IMR-90 (cell line): Measurements from ENCODE around the gene ZBTB3. TPM values are rescaled to one million over a fixed set of nuclear protein-coding genes. Genes with fewer than 3 reads are reported as not detected.
A peak's percentile ranks its signal among the peaks of the same experiment; 100 is the strongest.

Source experiments
- ATAC-seq: fragments of 200-7000 bp; cut with Tn5 transposase; 2 replicates; pipeline ENCODE4 v1.9.1; 2020; ENCODE audit warnings: low read depth, mild to moderate bottlenecking, moderate library complexity
- BruUV-seq: library from RNA; stranded (reverse); fragments of 400-500 nt; replicated peaks from 2 replicates; lab custom pipeline; 2021; lab: Mats Ljungman, UMichigan
- CTCF ChIA-PET: fragments of 300-600 bp; formaldehyde crosslinking; extraction: SDS; loops from one replicate; lab custom pipeline; 2021; ENCODE audit warnings: antibody characterized with exemption; lab: Yijun Ruan, JAX
- POLR2A ChIA-PET: fragments of 300-600 bp; sonication (Branson Sonifier 250); formaldehyde crosslinking; loops from one replicate; lab custom pipeline; 2022; ENCODE audit warnings: antibody characterized with exemption; ENCODE audit not compliant: unreplicated experiment; lab: Charles Lee
- DNase-seq: peaks from one replicate; pipeline ENCODE4 v3.0.0; 2013
- H2AFZ ChIP-seq: replicated peaks from 2 replicates; pipeline ENCODE3; 2013; ENCODE audit warnings: low read length, mild to moderate bottlenecking; ENCODE audit not compliant: poor library complexity
- H2AK5ac ChIP-seq: 2 replicates; pipeline ENCODE4 v1.6.1; 2013; ENCODE audit warnings: low read depth, low read length, inconsistent platforms
- H2AK9ac ChIP-seq: replicated peaks from 2 replicates; pipeline ENCODE3; 2013; ENCODE audit warnings: mild to moderate bottlenecking, low read depth, low read length, moderate library complexity; ENCODE audit not compliant: poor library complexity
- H2BK120ac ChIP-seq: 2 replicates; pipeline ENCODE4 v1.6.1; 2013; ENCODE audit warnings: low read depth, low read length, inconsistent platforms
- H2BK15ac ChIP-seq: 3 replicates; pipeline ENCODE4 v1.6.1; 2013; ENCODE audit warnings: low read depth, low read length, inconsistent platforms
- H2BK20ac ChIP-seq: 2 replicates; pipeline ENCODE4 v1.6.1; 2013; ENCODE audit warnings: low read depth, mild to moderate bottlenecking, inconsistent platforms, low read length, moderate library complexity
- H2BK5ac ChIP-seq: 2 replicates; pipeline ENCODE4 v1.6.1; 2013; ENCODE audit warnings: mild to moderate bottlenecking, low read depth, low read length, inconsistent platforms; ENCODE audit not compliant: poor library complexity, severe bottlenecking
- H3K14ac ChIP-seq: replicated peaks from 2 replicates; pipeline ENCODE4 v1.6.1; 2013; ENCODE audit warnings: low read depth, low read length, inconsistent platforms
- H3K18ac ChIP-seq: 2 replicates; pipeline ENCODE4 v1.6.1; 2013; ENCODE audit warnings: low read depth, low read length, control low read depth
- H3K23ac ChIP-seq: 2 replicates; pipeline ENCODE4 v1.6.1; 2013; ENCODE audit warnings: low read depth, low read length, inconsistent platforms
- H3K27ac ChIP-seq: 2 replicates; pipeline ENCODE4 v1.5.1; 2013; ENCODE audit warnings: mild to moderate bottlenecking, control low read depth, low read length; ENCODE audit not compliant: insufficient read depth
- H3K27me3 ChIP-seq: 2 replicates; pipeline ENCODE4 v1.6.1; 2013; ENCODE audit warnings: low read length; ENCODE audit not compliant: control insufficient read depth, insufficient read depth
- H3K36me3 ChIP-seq: 2 replicates; pipeline ENCODE4 v1.6.1; 2013; ENCODE audit warnings: low read length, mixed read lengths; ENCODE audit not compliant: control insufficient read depth, insufficient read depth
- H3K4ac ChIP-seq: 2 replicates; pipeline ENCODE4 v1.6.1; 2013; ENCODE audit warnings: low read depth, low read length, inconsistent platforms
- H3K4me1 ChIP-seq: 2 replicates; pipeline ENCODE4 v1.6.1; 2013; ENCODE audit warnings: low read length, mixed read lengths; ENCODE audit not compliant: control insufficient read depth, insufficient read depth
- H3K4me2 ChIP-seq: 2 replicates; pipeline ENCODE4 v1.6.1; 2013; ENCODE audit warnings: low read depth, mild to moderate bottlenecking, control low read depth, low read length, moderate library complexity
- H3K4me3 ChIP-seq: 2 replicates; pipeline ENCODE4 v1.5.1; 2013; ENCODE audit warnings: low read depth, mild to moderate bottlenecking, control low read depth, low read length, moderate library complexity; ENCODE audit not compliant: insufficient read depth
- H3K56ac ChIP-seq: 2 replicates; pipeline ENCODE4 v1.6.1; 2013; ENCODE audit warnings: low read length, inconsistent platforms; ENCODE audit not compliant: insufficient read depth; ENCODE audit errors: extremely low read depth
- H3K79me1 ChIP-seq, 2 experiments: 2 replicates each; pipeline ENCODE4 v1.6.1; 2013; ENCODE audit warnings: low read length in 2 of 2, inconsistent platforms in 1 of 2, low read depth in 1 of 2
- H3K9ac ChIP-seq: 2 replicates; pipeline ENCODE4 v1.6.1; 2013; ENCODE audit warnings: low read depth, low read length, control low read depth
- H3K9me1 ChIP-seq: 2 replicates; pipeline ENCODE4 v1.6.1; 2013; ENCODE audit warnings: low read length, inconsistent platforms; ENCODE audit not compliant: insufficient read depth
- H3K9me3 ChIP-seq: 2 replicates; pipeline ENCODE4 v1.6.1; 2013; ENCODE audit warnings: low read length; ENCODE audit not compliant: control insufficient read depth, insufficient read depth
- H4K20me1 ChIP-seq: 2 replicates; pipeline ENCODE4 v1.6.1; 2013; ENCODE audit warnings: low read length, inconsistent platforms; ENCODE audit not compliant: insufficient read depth
- H4K5ac ChIP-seq: 2 replicates; pipeline ENCODE4 v1.6.1; 2013; ENCODE audit warnings: mild to moderate bottlenecking, low read depth, low read length, control low read depth
- H4K8ac ChIP-seq, 2 experiments: 2 replicates each; pipeline ENCODE4 v1.6.1; 2013; ENCODE audit warnings: low read depth in 2 of 2, low read length in 2 of 2, control low read depth in 1 of 2, inconsistent platforms in 1 of 2
- H4K91ac ChIP-seq: 2 replicates; pipeline ENCODE4 v1.6.1; 2013; ENCODE audit warnings: low read depth, low read length, inconsistent platforms; ENCODE audit not compliant: insufficient read depth
- BHLHE40 ChIP-seq: fragments of 150-350 bp; IDR thresholded peaks from 2 replicates; pipeline ENCODE4 v1.6.1; 2016; ENCODE audit warnings: mild to moderate bottlenecking, low read depth, low read length
- CEBPB ChIP-seq: IDR thresholded peaks from 2 replicates; pipeline ENCODE4 v1.6.1; 2012; ENCODE audit warnings: low read depth, low read length, improper control_type of control experiment
- CHD1 ChIP-seq: IDR thresholded peaks from 2 replicates; pipeline ENCODE4 v1.6.1; 2012; ENCODE audit warnings: low read depth, low read length, improper control_type of control experiment
- MAFK ChIP-seq: IDR thresholded peaks from 2 replicates; pipeline ENCODE4 v1.6.1; 2012; ENCODE audit warnings: low read depth, low read length, improper control_type of control experiment
- POLR2A ChIP-seq: IDR thresholded peaks from 2 replicates; pipeline ENCODE4 v1.6.1; 2012; ENCODE audit warnings: mild to moderate bottlenecking, low read depth, low read length
- SMC3 ChIP-seq: fragments of 150-350 bp; IDR thresholded peaks from 2 replicates; pipeline ENCODE4 v1.6.1; 2016; ENCODE audit warnings: low read depth, mild to moderate bottlenecking, antibody characterized with exemption, low read length, moderate library complexity
- WGBS, 2 experiments: methylation state at CpG; one replicate each; pipeline versions ENCODE4 v1.1.5 to v1.1.7; 2013; ENCODE audit warnings: missing lambda C conversion rate in 2 of 2; ENCODE audit not compliant: insufficient read length in 1 of 2; ENCODE audit errors: extremely low coverage in 2 of 2; 5-methylcytosine and 5-hydroxymethylcytosine counted together
- dilution Hi-C: fragments of 300-500 bp; cut with HindIII; formaldehyde crosslinking; loops from one replicate; pipeline ENCODE4 v1.14.3; 2018; ENCODE audit warnings: low sequenced_read_pairs; ENCODE audit not compliant: unreplicated experiment
- in situ Hi-C: fragments of 300-500 bp; cut with MboI; formaldehyde crosslinking; loops from 3 replicates; pipeline ENCODE4 v1.14.3; 2019; ENCODE audit warnings: low sequenced_read_pairs, inconsistent platforms, mixed read lengths
- intact Hi-C: fragments of 100-400 bp; cut with micrococcal nuclease; formaldehyde crosslinking; loops from 2 replicates; pipeline ENCODE4 v1.10.0; 2022
- polyA plus RNA-seq, 3 experiments: library from polyadenylated mRNA; depleted of rRNA; stranded (reverse); fragments of >200 nt; gene quantifications; 2 replicates each; pipeline ENCODE4 v1.2.3, GENCODE V29; 2012; ENCODE audit warnings: low replicate concordance in 1 of 3
- total RNA-seq: library from RNA; depleted of rRNA; stranded (reverse); fragments of >200 nt; gene quantifications from 2 replicates; pipeline ENCODE4 v1.2.3, GENCODE V29; 2012
- TF ChIP-seq, protein P1 (sequence below): conservative IDR thresholded peaks from 2 replicates; pipeline ENCODE4 v1.5.1; 2012; ENCODE audit warnings: mild to moderate bottlenecking, low read depth, low read length, improper control_type of control experiment
- TF ChIP-seq, protein P2 (sequence below): fragments of 150-350 bp; IDR thresholded peaks from 2 replicates; pipeline ENCODE4 v1.6.1; 2016; ENCODE audit warnings: low read depth, mild to moderate bottlenecking, low read length, moderate library complexity, borderline replicate concordance
- TF ChIP-seq, protein P3 (sequence below): fragments of 150-350 bp; IDR thresholded peaks from 2 replicates; pipeline ENCODE4 v1.6.1; 2017; ENCODE audit warnings: mild to moderate bottlenecking, antibody characterized with exemption, low read length, low read depth

ZBTB3 gene
- total and polyA plus RNA-seq, 2 of the 4 experiments (the other 2 are of a cell fraction): 3.4 to 8.1 TPM

DNA sequence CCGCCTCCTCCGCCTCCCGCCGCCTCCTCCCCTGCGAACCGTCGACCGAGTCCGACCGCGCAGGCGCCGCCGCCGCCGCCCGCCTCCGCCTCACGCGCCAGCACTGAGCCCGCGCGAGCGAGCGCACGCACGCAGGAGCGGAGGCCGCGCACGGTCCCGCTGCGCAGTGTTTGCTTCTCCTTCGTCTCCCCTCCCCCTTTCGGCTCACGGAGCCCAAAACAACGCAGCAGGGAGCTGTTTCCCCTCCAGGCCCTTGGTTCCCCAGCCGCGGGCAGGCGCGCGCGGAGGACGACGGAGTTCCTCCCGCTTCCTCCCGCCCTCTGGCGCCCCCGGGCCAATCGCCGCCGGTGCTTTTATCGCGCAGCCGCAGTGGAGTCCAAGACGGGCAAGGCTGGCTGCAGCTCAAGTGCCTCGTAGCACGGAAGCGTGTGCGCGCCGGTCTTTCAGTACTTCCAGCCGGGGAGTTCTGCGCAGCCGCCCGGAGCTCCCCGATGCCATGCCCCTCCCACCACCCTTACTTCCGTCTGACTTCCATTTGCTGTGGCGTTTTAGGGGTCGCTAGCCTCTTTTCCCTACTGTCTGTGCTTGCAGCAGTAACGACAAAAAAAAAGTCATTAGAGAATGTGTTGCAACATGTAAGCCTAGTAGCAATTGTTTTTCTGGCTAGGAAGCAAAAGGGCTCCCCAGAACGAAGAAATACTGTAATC is 26.6 kb downstream of the ZBTB3 start, which contains the start of gene HNRNPUL2 (continued):
- TF ChIP-seq, protein P1, sequence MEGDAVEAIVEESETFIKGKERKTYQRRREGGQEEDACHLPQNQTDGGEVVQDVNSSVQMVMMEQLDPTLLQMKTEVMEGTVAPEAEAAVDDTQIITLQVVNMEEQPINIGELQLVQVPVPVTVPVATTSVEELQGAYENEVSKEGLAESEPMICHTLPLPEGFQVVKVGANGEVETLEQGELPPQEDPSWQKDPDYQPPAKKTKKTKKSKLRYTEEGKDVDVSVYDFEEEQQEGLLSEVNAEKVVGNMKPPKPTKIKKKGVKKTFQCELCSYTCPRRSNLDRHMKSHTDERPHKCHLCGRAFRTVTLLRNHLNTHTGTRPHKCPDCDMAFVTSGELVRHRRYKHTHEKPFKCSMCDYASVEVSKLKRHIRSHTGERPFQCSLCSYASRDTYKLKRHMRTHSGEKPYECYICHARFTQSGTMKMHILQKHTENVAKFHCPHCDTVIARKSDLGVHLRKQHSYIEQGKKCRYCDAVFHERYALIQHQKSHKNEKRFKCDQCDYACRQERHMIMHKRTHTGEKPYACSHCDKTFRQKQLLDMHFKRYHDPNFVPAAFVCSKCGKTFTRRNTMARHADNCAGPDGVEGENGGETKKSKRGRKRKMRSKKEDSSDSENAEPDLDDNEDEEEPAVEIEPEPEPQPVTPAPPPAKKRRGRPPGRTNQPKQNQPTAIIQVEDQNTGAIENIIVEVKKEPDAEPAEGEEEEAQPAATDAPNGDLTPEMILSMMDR: no peak
- no peak for TF ChIP-seq MAFK

DNA sequence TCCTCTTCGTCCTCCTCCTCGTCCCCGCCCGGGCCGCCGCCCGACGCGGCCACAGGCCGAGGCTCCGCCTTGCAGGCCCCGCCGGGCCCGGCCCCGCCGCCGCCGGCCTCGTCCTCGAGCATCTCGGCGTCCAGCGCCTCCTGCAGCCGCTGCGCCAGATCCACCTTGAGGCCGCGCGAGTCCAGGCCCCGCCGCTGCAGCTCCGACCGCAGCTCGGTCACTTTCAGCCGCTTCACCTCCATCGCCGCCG is 27.1 kb downstream of the ZBTB3 start:
- Histone ChIP-seq H2BK5ac (peak overlapping the region; percentile 97), H4K5ac (no peak overlapping the region), H2BK20ac (no peak overlapping the region), H3K4me3 (peak overlapping the region; percentile 85), H2BK120ac (no peak overlapping the region), H3K9ac (peak overlapping the region; percentile 87), H3K4ac (peak overlapping the region; percentile 69), H2AK5ac (peak overlapping the region; percentile 61; the same call in 1 of the 2 replicates), H3K9me3 (no peaks in the 10 kb centered on the region), H3K56ac (no peak overlapping the region), H4K91ac (peak overlapping the region; percentile 52; the same call in 1 of the 2 replicates), H4K20me1 (peaks cover 46% of the 10 kb centered on the region), H3K23ac (peak overlapping the region; percentile 88; the same call in 1 of the 2 replicates), H3K4me1 (peaks cover 6% of the 10 kb centered on the region), H2BK15ac (no peak overlapping the region), H3K36me3 (peaks cover 18% of the 10 kb centered on the region), H3K18ac (no peak overlapping the region), H3K4me2 (peak overlapping the region; percentile 99; the same call in 1 of the 2 replicates), H3K27ac (peak overlapping the region; percentile 96), H3K14ac (peak overlapping the region; percentile 82; the same call in 1 of the 2 replicates), H3K79me1 (peaks cover 17 to 38% of the 10 kb centered on the region in 2 experiments), H3K9me1 (peaks cover 4% of the 10 kb centered on the region; the same call in 1 of the 2 replicates), H2AK9ac (peak overlapping the region; percentile 76), H4K8ac (peak overlapping the region; percentile 39 to 98; a peak in 1 of 4 replicates), H3K27me3 (no peaks in the 10 kb centered on the region), H2AFZ (peak overlapping the region; percentile 92)
- CTCF ChIA-PET: no interaction called here
- peak; percentile 8 for ATAC-seq
- intact Hi-C loops (loop anchor here (5.0 kb wide), 2 partner anchors 35 to 135 kb away; partner anchors contain the start of gene POLR2G), in situ Hi-C loops (no loop called here), dilution Hi-C loops (no loop called here)
- no peak for DNase-seq
- WGBS, 2 experiments: no CpG with 5 or more reads among the region's 37 CpGs
- TF ChIP-seq, protein P1: 0 out of 2 replicates have a peak, but pooled peaks have one; percentile 5
- no peak for TF ChIP-seq CEBPB
- TF ChIP-seq BHLHE40: no peak
- TF ChIP-seq, protein P2, sequence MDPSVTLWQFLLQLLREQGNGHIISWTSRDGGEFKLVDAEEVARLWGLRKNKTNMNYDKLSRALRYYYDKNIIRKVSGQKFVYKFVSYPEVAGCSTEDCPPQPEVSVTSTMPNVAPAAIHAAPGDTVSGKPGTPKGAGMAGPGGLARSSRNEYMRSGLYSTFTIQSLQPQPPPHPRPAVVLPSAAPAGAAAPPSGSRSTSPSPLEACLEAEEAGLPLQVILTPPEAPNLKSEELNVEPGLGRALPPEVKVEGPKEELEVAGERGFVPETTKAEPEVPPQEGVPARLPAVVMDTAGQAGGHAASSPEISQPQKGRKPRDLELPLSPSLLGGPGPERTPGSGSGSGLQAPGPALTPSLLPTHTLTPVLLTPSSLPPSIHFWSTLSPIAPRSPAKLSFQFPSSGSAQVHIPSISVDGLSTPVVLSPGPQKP: no peak
- no peak for TF ChIP-seq SMC3
- TF ChIP-seq, protein P3, sequence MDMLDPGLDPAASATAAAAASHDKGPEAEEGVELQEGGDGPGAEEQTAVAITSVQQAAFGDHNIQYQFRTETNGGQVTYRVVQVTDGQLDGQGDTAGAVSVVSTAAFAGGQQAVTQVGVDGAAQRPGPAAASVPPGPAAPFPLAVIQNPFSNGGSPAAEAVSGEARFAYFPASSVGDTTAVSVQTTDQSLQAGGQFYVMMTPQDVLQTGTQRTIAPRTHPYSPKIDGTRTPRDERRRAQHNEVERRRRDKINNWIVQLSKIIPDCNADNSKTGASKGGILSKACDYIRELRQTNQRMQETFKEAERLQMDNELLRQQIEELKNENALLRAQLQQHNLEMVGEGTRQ: no peak
- no peak for TF ChIP-seq POLR2A
- TF ChIP-seq CHD1: no peak; the same call in 1 of the 2 replicates
- POLR2A ChIA-PET: interaction anchor here (0.8 to 1.8 kb wide), 7 partner anchors 9 to 129 kb away, joined by 3 to 7 read pairs (median 5); partner anchors contain the start of genes LBHD1, STX5, UQCC3 and ZBTB3
- no TSS peak for BruUV-seq
